ENCODE results near the gene ATL1.

DNA sequence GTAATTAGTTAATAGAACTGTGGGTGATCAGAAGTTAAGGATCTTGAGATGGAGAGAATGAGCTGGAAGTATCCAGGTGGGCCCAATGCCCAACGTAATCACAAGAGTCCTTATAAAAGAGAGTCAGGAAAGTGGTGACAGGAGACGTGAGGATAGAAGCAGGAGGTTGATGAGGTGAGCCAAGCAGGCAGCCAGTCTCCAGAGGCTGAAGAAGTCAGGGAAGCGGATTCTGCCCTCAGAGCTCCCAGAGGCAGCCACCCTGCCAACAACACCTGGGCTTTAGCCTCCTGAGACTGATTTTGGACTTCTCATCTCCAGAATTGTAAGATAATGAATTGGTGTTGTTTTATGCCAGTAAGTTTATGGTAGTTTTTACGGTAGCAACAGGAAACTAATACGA, 118.2 kb downstream of the ATL1 start:
- TF ChIP-seq, protein P1, sequence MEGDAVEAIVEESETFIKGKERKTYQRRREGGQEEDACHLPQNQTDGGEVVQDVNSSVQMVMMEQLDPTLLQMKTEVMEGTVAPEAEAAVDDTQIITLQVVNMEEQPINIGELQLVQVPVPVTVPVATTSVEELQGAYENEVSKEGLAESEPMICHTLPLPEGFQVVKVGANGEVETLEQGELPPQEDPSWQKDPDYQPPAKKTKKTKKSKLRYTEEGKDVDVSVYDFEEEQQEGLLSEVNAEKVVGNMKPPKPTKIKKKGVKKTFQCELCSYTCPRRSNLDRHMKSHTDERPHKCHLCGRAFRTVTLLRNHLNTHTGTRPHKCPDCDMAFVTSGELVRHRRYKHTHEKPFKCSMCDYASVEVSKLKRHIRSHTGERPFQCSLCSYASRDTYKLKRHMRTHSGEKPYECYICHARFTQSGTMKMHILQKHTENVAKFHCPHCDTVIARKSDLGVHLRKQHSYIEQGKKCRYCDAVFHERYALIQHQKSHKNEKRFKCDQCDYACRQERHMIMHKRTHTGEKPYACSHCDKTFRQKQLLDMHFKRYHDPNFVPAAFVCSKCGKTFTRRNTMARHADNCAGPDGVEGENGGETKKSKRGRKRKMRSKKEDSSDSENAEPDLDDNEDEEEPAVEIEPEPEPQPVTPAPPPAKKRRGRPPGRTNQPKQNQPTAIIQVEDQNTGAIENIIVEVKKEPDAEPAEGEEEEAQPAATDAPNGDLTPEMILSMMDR (IDR thresholded peaks at IDR 0.05; ENCODE audit: low read depth, low read length, poor library complexity, severe bottlenecking): no peak
- TF ChIP-seq EZH2phosphoT487 (IDR thresholded peaks at IDR 0.05; ENCODE audit: borderline replicate concordance, low read length): no peak
